Tracheal epithelial cell (primary cell): Measurements from ENCODE around the gene PCARE. TPM values are rescaled to one million over a fixed set of nuclear protein-coding genes. Genes with fewer than 3 reads are reported as not detected.

Experiments
- total RNA-seq: library from RNA; depleted of rRNA; stranded (reverse); fragments of >200 nt; gene quantifications from 2 replicates; pipeline ENCODE4 v1.2.1, GENCODE V29; 2014

The PCARE gene
- total RNA-seq = not detected in 2 replicates

GRCh38 chr2:29074411-29074810 is at the start of gene PCARE:
Gene PCARE, minus strand, starts transcription at chr2:29074523. Its CDS starts 262 bp downstream, at chr2:29074261.

GRCh38 chr2:29114946-29115609 is 40.8 kb upstream of the PCARE start, which contains the start of gene CLIP4:
Gene CLIP4, plus strand, starts transcription at chr2:29115415. Its CDS starts 5,974 bp downstream, at chr2:29121389.

Other genes with a start within 250 kb of the PCARE start
- gene TRMT61B, start 204.2 kb downstream of the PCARE start, total RNA-seq = 9.2 and 18.1 TPM in 2 replicates
- gene WDR43, start 179.9 kb downstream of the PCARE start, total RNA-seq = 90.6 and 116 TPM in 2 replicates
- under 0.01 TPM in 1 of 2 replicates, not detected in the other for gene TOGARAM2, start 93.2 kb downstream of the PCARE start, total RNA-seq
- 84.1 and 109 TPM in 2 replicates for gene CLIP4, start 40.9 kb upstream of the PCARE start, total RNA-seq